DND-41 (cell line): Measurements from ENCODE around the gene SLC17A4.

Experiments used
- ATAC-seq: fragments of 200-7000 bp; cut with Tn5 transposase; 3 replicates; pipeline ENCODE4 v1.9.1; 2021; ENCODE audit warnings: low read depth; ENCODE audit not compliant: insufficient read depth
- DNase-seq: peaks from one replicate; pipeline ENCODE4 v3.0.0-alpha.2; 2020
- H2AFZ ChIP-seq: 2 replicates; pipeline ENCODE4 v1.6.0; 2012; ENCODE audit warnings: low read depth, low read length
- H3K27ac ChIP-seq: 2 replicates; pipeline ENCODE4 v1.5.1; 2012; ENCODE audit warnings: low read length, inconsistent platforms
- H3K27me3 ChIP-seq: fragments of 200-600 bp; sonication (generic); 2 replicates; pipeline ENCODE4 v1.6.0; 2012; ENCODE audit warnings: low read length, mild to moderate bottlenecking, inconsistent platforms; ENCODE audit not compliant: insufficient read depth, poor library complexity
- H3K36me3 ChIP-seq: 2 replicates; pipeline ENCODE4 v1.5.1; 2012; ENCODE audit warnings: low read length, inconsistent platforms; ENCODE audit not compliant: insufficient read depth
- H3K4me1 ChIP-seq: 2 replicates; pipeline ENCODE4 v1.5.1; 2012; ENCODE audit warnings: mild to moderate bottlenecking, low read length; ENCODE audit not compliant: insufficient read depth
- H3K4me2 ChIP-seq: 2 replicates; pipeline ENCODE4 v1.6.0; 2012; ENCODE audit warnings: mild to moderate bottlenecking, moderate library complexity, low read length, inconsistent platforms; ENCODE audit not compliant: insufficient read depth
- H3K4me3 ChIP-seq, 2 experiments: fragments of 200-600 bp in 1 of 2; shearing (Covaris generic) in 1 of 2; 2 replicates each; pipeline ENCODE4 v1.5.1; 2012 to 2016; ENCODE audit warnings: inconsistent platforms in 2 of 2, low read length in 2 of 2, mild to moderate bottlenecking in 2 of 2, low read depth in 1 of 2, moderate library complexity in 1 of 2
- H3K79me2 ChIP-seq: 2 replicates; pipeline ENCODE4 v1.6.0; 2012; ENCODE audit warnings: low read length, inconsistent platforms; ENCODE audit not compliant: insufficient read depth
- H3K9ac ChIP-seq: 2 replicates; pipeline ENCODE4 v1.6.0; 2012; ENCODE audit warnings: low read depth, mild to moderate bottlenecking, inconsistent platforms, low read length, moderate library complexity
- H3K9me3 ChIP-seq: 2 replicates; pipeline ENCODE4 v1.5.1; 2012; ENCODE audit warnings: low read length, moderate library complexity, mild to moderate bottlenecking, inconsistent platforms; ENCODE audit not compliant: insufficient read depth, severe bottlenecking
- H4K20me1 ChIP-seq: 2 replicates; pipeline ENCODE4 v1.6.0; 2012; ENCODE audit warnings: low read length; ENCODE audit not compliant: insufficient read depth
- CTCF ChIP-seq: IDR thresholded peaks from 2 replicates; pipeline ENCODE4 v1.5.1; 2012; ENCODE audit warnings: borderline replicate concordance, low read length, moderate library complexity, mild to moderate bottlenecking; ENCODE audit not compliant: poor library complexity, severe bottlenecking; ENCODE audit errors: extremely low read depth
- EZH2 ChIP-seq: IDR thresholded peaks from 3 replicates; pipeline ENCODE4 v1.6.1; 2012; ENCODE audit warnings: borderline replicate concordance, low read depth, mild to moderate bottlenecking, moderate library complexity, low read length, inconsistent platforms; ENCODE audit not compliant: severe bottlenecking

The SLC17A4 gene

GRCh38 chr6:25756382-25757363 is 2.1 kb downstream of the SLC17A4 start:
- no peak for ATAC-seq

GRCh38 chr6:25757936-25758642 is 3.5 kb downstream of the SLC17A4 start:
- no peak overlapping the region for H3K4me2 ChIP-seq
- H3K27ac ChIP-seq = no peak overlapping the region
- H4K20me1 ChIP-seq = no peaks in the 10 kb centered on the region
- no peak overlapping the region for H3K9ac ChIP-seq
- no peak for ATAC-seq
- H3K4me1 ChIP-seq = no peaks in the 10 kb centered on the region
- no peak overlapping the region for H3K4me3 ChIP-seq
- TF ChIP-seq CTCF (no peak), EZH2 (no peak)
- no peaks in the 10 kb centered on the region for H3K79me2 ChIP-seq
- H2AFZ ChIP-seq = no peak overlapping the region
- H3K36me3 ChIP-seq = no peaks in the 10 kb centered on the region
- no peak for DNase-seq
- peaks cover 3% of the 10 kb centered on the region for H3K27me3 ChIP-seq
- no peaks in the 10 kb centered on the region for H3K9me3 ChIP-seq

More at GRCh38 chr6:25756382-25757363, 2.1 kb downstream of the SLC17A4 start:
- Histone ChIP-seq H2AFZ (no peak overlapping the region), H3K27me3 (peaks cover under 1% of the 10 kb centered on the region), H3K27ac (no peak overlapping the region), H3K4me2 (no peak overlapping the region), H3K4me3 (no peak overlapping the region), H3K4me1 (no peaks in the 10 kb centered on the region), H3K79me2 (no peaks in the 10 kb centered on the region), H3K36me3 (no peaks in the 10 kb centered on the region), H3K9ac (no peak overlapping the region), H4K20me1 (no peaks in the 10 kb centered on the region), H3K9me3 (no peaks in the 10 kb centered on the region)
- TF ChIP-seq EZH2 = no peak
- TF ChIP-seq CTCF = no peak
- DNase-seq = no peak

GRCh38 chr6:25764611-25765010 is 10.1 kb downstream of the SLC17A4 start:
- TF ChIP-seq CTCF (no peak), EZH2 (no peak)
- Histone ChIP-seq H4K20me1 (no peaks in the 10 kb centered on the region), H3K79me2 (no peaks in the 10 kb centered on the region), H3K9me3 (no peaks in the 10 kb centered on the region), H3K27me3 (peaks cover 3% of the 10 kb centered on the region), H3K4me3 (no peak overlapping the region), H3K9ac (no peak overlapping the region), H2AFZ (no peak overlapping the region), H3K36me3 (no peaks in the 10 kb centered on the region), H3K4me1 (no peaks in the 10 kb centered on the region), H3K27ac (no peak overlapping the region), H3K4me2 (no peak overlapping the region)
- ATAC-seq (no peak), DNase-seq (no peak)
